ENCODE results near the gene ADAMTS3. TPM values are rescaled to one million over a fixed set of nuclear protein-coding genes. Genes with fewer than 3 reads are reported as not detected.

ADAMTS3 gene
- total and polyA plus RNA-seq, 2 donors (not counting 3 experiments of a cell fraction or from before 2014, with no cell fraction given): 0.37 to 1.3 TPM

DNA sequence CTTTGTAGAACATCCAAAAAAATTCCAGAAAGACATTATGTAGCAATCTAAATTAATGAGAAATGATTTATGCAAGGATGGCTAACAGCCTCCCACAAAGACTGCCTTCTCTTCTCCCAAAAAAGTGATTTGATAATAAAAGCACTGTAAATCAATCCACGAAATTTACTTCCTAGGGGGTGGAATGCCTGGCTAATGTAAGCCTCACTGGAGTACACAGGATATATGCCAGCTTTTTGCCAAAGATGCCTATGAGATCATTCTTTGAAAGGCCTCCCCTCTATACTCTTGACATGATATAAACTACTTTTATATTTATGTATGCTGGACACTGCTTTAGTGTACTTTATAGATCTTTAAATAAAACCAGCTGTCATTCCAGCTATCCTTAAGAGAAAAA, 211.1 kb downstream of the ADAMTS3 start:
- BruUV-seq (replicated peaks): no TSS peak
- no peaks in the 10 kb centered on the region for H3K9me3 ChIP-seq (replicated peaks; ENCODE audit: control insufficient read depth, insufficient read depth, low read length)
- TF ChIP-seq FOS (IDR thresholded peaks at IDR 0.05; ENCODE audit: borderline replicate concordance, insufficient read depth, low read length) (no peak), EZH2 (IDR thresholded peaks at IDR 0.05; ENCODE audit: borderline replicate concordance, low read depth, low read length, severe bottlenecking) (no peak), POLR2AphosphoS5 (IDR thresholded peaks at IDR 0.05; ENCODE audit: insufficient read depth, low read depth, low read length) (no peak), MAX (IDR thresholded peaks at IDR 0.05; ENCODE audit: insufficient read depth, insufficient read length) (no peak), CTCF (IDR thresholded peaks at IDR 0.05; ENCODE audit: extremely low read depth in 1 of 2, insufficient read depth in 1 of 2, low read depth in 1 of 2, low read length in 2 of 2) (no peak), JUN (IDR thresholded peaks at IDR 0.05; ENCODE audit: borderline replicate concordance, insufficient read depth, insufficient read length, low read depth) (no peak), MYC (IDR thresholded peaks at IDR 0.05; ENCODE audit: low read depth, low read length) (no peak), GATA2 (IDR thresholded peaks at IDR 0.05; ENCODE audit: insufficient read depth, insufficient read length, low read depth, low read length) (no peak), POLR2A (IDR thresholded peaks at IDR 0.05; ENCODE audit: low read depth, low read length) (no peak)
- POLR2A ChIA-PET: no interaction called here
- H3K27me3 ChIP-seq (ENCODE audit: control insufficient read depth in 2 of 2, insufficient read depth in 2 of 2, low read length in 2 of 2): no peaks in the 10 kb centered on the region
- no peaks in the 10 kb centered on the region for H3K4me1 ChIP-seq (ENCODE audit: control insufficient read depth, extremely low read depth, insufficient read depth, low read length)
- dilution Hi-C loops (cut with MboI; ENCODE audit: extremely low pct_ligation_motif_present, low sequenced_read_pairs): no loop called here
- no peak overlapping the region for H3K4me2 ChIP-seq (ENCODE audit: insufficient read depth, low read length)
- no peaks in the 10 kb centered on the region for H3K79me2 ChIP-seq (ENCODE audit: control insufficient read depth, insufficient read depth, low read length)
- DNase-seq (ENCODE audit: low read depth, low spot score) (no peak), FAIRE-seq (no peak)
- H3K4me3 ChIP-seq (replicated peaks in 1 of 3; ENCODE audit: insufficient read depth in 1 of 3, low read depth in 1 of 3, low read length in 3 of 3): no peak overlapping the region
- intact Hi-C loops (cut with micrococcal nuclease): no loop called here
- H3K9me1 ChIP-seq (replicated peaks; ENCODE audit: control insufficient read depth, extremely low read depth, insufficient read depth, low read length): no peaks in the 10 kb centered on the region
- no peaks in the 10 kb centered on the region for H3K36me3 ChIP-seq (ENCODE audit: control insufficient read depth in 2 of 2, extremely low read depth in 1 of 2, insufficient read depth in 2 of 2, low read length in 2 of 2)
- H3K27ac ChIP-seq (ENCODE audit: insufficient read depth, low read depth, low read length): no peak overlapping the region
- CTCF ChIA-PET: no interaction called here
- no peak overlapping the region for H3K9ac ChIP-seq (replicated peaks; ENCODE audit: extremely low read depth, insufficient read depth, low read length)
- no peak overlapping the region for H2AFZ ChIP-seq (ENCODE audit: low read depth, low read length)
- H4K20me1 ChIP-seq (replicated peaks; ENCODE audit: control insufficient read depth, extremely low read depth, insufficient read depth, low read length): no peaks in the 10 kb centered on the region
